ENCODE data around the gene SLX4.

GRCh38 chr16:3542601-3543373 is 68.6 kb downstream of the SLX4 start:
- TF ChIP-seq CTCF (IDR thresholded peaks at IDR 0.05; ENCODE audit: low read length), result no peak
- TF ChIP-seq EZH2 (optimal IDR thresholded peaks at IDR 0.05; ENCODE audit: low read depth, low read length), result no peak

Data from MM.1S (cell line).